ENCODE measurements around the gene PIGQ. TPM values are rescaled to one million over a fixed set of nuclear protein-coding genes. Genes with fewer than 3 reads are reported as not detected.

Gene PIGQ
- polyA plus RNA-seq, 1 of the 3 experiments (the other 2 are of a cell fraction): 38.7 TPM

DNA sequence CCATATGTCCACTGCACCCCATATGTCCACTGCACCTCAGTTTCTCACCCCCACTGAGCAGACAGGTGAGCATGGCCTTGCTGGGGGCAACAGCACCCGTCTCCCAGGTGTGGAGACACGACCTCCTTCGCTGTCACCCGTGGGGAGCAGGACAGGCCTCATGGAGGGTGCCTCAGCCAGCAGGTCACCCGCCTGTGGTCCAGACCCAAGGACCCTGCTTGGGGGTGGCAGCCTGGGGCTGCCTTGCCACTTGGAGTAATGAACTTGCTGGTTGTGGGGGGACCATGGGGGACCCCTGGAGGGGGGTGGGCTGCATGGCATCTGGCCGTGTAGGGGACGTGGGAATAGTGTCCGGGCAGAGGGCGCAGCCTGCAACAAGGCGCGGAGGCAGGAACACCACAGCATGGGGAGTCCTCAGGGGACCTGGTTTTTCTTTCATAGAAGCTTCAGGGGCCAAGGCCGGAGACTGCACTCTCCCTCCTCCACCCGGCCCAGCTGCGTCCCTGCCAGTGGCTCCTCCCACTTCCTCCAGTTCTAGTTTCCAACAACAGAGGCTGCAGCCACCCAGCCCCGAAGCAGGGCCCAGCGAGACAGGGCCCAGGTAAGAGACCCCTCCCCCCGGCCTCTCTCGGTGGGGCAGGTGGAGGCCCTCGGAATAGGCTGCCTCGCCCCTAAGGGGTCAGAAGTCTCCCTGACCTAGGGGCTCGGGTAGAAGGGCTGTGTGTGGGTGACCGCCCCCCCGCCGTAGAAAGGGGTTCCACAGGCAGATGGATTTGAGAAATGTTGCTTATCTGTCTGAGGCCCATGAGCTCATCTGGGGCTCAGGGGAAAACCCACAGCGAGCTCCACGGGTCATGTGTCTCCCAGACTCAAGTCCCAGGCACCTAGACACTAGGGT lies 3.0 kb upstream of the PIGQ start, which contains the start of gene NHLRC4:
NHLRC4 (plus strand) TSS at position 531 of the 898 bp plus-strand sequence. CDS start 1,043 bp downstream, outside the sequence.
- peaks cover 12% of the 10 kb centered on the region for H3K79me2 ChIP-seq (ENCODE audit: insufficient read depth)
- peak within 1 kb of the TSS; percentile 57; the same call in 1 of the 2 replicates for H3K4me2 ChIP-seq
- H3K9me3 ChIP-seq: no peaks in the 10 kb centered on the region
- H3K9ac ChIP-seq: no peak within 1 kb of the TSS
- POLR2A ChIA-PET: interaction anchor here (0.6 to 2.0 kb wide), 7 partner anchors 10 to 186 kb away, joined by 3 to 12 read pairs (median 5); partner anchors contain the start of gene CAPN15
- H3K9me2 ChIP-seq: no peaks in the 10 kb centered on the region
- no peaks in the 10 kb centered on the region for H4K20me1 ChIP-seq (ENCODE audit: insufficient read depth)
- peaks cover 2% of the 10 kb centered on the region; the same call in 1 of the 2 replicates for H3K27me3 ChIP-seq (ENCODE audit: insufficient read depth)
- no peaks in the 10 kb centered on the region for H3K36me3 ChIP-seq (replicated peaks in 1 of 2; ENCODE audit: control insufficient read depth in 1 of 2, insufficient read depth in 2 of 2, low read length in 1 of 2)
- H3K4me3 ChIP-seq (ENCODE audit: low read depth in 2 of 2, low read length in 1 of 2): no peak within 1 kb of the TSS; a peak in 1 of 4 replicates
- H3K27ac ChIP-seq (ENCODE audit: low read depth in 2 of 2, low read length in 1 of 2): peak within 1 kb of the TSS in 1 of 2 experiments; percentile 95; a peak in 2 of 4 replicates
- DNase-seq: peak; percentile 80
- peaks cover 11 to 58% of the 10 kb centered on the region in 2 experiments; a peak in 2 of 4 replicates for H3K4me1 ChIP-seq (ENCODE audit: control insufficient read depth in 1 of 2, insufficient read depth in 2 of 2, low read depth in 1 of 2, low read length in 1 of 2)
- TF ChIP-seq TEAD4 (IDR thresholded peaks at IDR 0.05; ENCODE audit: borderline replicate concordance, insufficient read depth): no peak
- TF ChIP-seq, protein P1, sequence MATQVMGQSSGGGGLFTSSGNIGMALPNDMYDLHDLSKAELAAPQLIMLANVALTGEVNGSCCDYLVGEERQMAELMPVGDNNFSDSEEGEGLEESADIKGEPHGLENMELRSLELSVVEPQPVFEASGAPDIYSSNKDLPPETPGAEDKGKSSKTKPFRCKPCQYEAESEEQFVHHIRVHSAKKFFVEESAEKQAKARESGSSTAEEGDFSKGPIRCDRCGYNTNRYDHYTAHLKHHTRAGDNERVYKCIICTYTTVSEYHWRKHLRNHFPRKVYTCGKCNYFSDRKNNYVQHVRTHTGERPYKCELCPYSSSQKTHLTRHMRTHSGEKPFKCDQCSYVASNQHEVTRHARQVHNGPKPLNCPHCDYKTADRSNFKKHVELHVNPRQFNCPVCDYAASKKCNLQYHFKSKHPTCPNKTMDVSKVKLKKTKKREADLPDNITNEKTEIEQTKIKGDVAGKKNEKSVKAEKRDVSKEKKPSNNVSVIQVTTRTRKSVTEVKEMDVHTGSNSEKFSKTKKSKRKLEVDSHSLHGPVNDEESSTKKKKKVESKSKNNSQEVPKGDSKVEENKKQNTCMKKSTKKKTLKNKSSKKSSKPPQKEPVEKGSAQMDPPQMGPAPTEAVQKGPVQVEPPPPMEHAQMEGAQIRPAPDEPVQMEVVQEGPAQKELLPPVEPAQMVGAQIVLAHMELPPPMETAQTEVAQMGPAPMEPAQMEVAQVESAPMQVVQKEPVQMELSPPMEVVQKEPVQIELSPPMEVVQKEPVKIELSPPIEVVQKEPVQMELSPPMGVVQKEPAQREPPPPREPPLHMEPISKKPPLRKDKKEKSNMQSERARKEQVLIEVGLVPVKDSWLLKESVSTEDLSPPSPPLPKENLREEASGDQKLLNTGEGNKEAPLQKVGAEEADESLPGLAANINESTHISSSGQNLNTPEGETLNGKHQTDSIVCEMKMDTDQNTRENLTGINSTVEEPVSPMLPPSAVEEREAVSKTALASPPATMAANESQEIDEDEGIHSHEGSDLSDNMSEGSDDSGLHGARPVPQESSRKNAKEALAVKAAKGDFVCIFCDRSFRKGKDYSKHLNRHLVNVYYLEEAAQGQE (IDR thresholded peaks at IDR 0.05; ENCODE audit: low read depth, low read length): no peak
- TF ChIP-seq CHD2 (IDR thresholded peaks at IDR 0.05; ENCODE audit: low read length, partially characterized antibody): peak; percentile 58
- H3F3A ChIP-seq (replicated peaks; ENCODE audit: insufficient read depth): no peaks in the 10 kb centered on the region
- WGBS (ENCODE audit: low lambda C conversion rate): 61% methylated on average over 12 of the region's 26 CpGs
- CTCF ChIA-PET: interaction anchor here (1.0 to 1.3 kb wide), 3 partner anchors 19 to 140 kb away, joined by 3 read pairs; no protein-coding TSS in a partner anchor
- H2AFZ ChIP-seq (ENCODE audit: low read depth): peak within 1 kb of the TSS; percentile 68; the same call in 1 of the 2 replicates

DNA sequence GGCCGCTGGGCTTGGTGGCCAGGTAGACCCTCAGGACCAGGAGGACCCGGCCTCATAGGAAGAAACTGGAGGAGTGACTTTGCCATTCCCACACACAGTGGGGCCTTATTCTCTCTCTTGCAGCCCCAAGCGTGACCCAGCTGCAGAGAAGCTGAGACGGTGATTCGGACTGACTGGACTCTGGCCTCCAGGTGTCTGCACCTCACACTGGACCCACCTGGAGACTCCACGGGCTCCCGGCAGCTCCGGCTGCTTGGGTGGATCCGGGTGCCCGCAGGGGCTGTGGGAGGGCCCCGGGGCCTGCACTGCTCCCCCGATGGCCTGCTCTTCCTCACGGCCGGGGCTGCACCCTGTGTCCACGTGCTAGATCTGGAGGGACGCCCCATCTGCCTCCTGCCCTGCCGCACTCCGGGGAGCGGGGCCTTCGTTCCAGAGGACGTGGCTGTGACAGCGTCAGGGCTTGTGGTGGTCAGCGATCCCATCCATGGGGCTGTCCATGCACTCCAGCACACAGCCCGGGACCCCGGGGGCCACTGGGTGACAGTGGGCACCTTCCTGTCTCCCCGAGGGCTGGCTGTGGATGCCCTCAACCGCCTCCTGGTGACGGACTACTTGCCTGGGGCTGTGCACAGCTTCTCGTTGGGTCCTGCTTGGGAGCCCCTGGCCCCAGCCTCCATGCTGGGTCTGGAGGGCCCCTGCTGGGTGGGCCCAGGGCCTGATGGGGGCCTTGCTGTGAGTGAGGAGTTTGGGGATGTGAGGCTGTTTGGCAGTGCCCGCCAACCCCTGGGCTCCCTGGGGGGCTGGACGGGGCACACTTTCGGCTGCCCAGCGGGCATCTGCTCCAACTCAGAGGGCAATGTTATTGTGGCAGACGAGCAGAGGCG lies 2.2 kb upstream of the PIGQ start:
- TF ChIP-seq JUND (IDR thresholded peaks at IDR 0.05) (no peak), RXRA (IDR thresholded peaks at IDR 0.05; ENCODE audit: borderline replicate concordance, low read depth) (no peak), CHD2 (IDR thresholded peaks at IDR 0.05; ENCODE audit: low read length, partially characterized antibody) (no peak), EP300 (IDR thresholded peaks at IDR 0.05; ENCODE audit: borderline replicate concordance in 1 of 2, low read depth in 1 of 2, low read length in 1 of 2) (no peak), RFX5 (IDR thresholded peaks at IDR 0.05; ENCODE audit: low read length) (no peak), RAD21 (IDR thresholded peaks at IDR 0.05; ENCODE audit: low read length) (no peak), MXI1 (IDR thresholded peaks at IDR 0.05; ENCODE audit: low read depth, low read length) (no peak), EZH2phosphoT487 (IDR thresholded peaks at IDR 0.05; ENCODE audit: borderline replicate concordance, low read depth) (no peak), NFIC (IDR thresholded peaks at IDR 0.05; ENCODE audit: borderline replicate concordance) (no peak)
- TF ChIP-seq, protein P2, sequence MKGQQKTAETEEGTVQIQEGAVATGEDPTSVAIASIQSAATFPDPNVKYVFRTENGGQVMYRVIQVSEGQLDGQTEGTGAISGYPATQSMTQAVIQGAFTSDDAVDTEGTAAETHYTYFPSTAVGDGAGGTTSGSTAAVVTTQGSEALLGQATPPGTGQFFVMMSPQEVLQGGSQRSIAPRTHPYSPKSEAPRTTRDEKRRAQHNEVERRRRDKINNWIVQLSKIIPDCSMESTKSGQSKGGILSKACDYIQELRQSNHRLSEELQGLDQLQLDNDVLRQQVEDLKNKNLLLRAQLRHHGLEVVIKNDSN (IDR thresholded peaks at IDR 0.05; ENCODE audit: borderline replicate concordance, low read depth): no peak
- Histone ChIP-seq H3K79me2 (ENCODE audit: insufficient read depth) (peaks cover 17% of the 10 kb centered on the region), H4K20me1 (ENCODE audit: insufficient read depth) (no peaks in the 10 kb centered on the region), H3F3A (replicated peaks; ENCODE audit: insufficient read depth) (no peaks in the 10 kb centered on the region), H3K9me2 (no peaks in the 10 kb centered on the region), H3K27me3 (ENCODE audit: insufficient read depth) (no peaks in the 10 kb centered on the region), H3K4me1 (ENCODE audit: control insufficient read depth in 1 of 2, insufficient read depth in 2 of 2, low read depth in 1 of 2, low read length in 1 of 2) (peaks cover 11 to 62% of the 10 kb centered on the region in 2 experiments; a peak in 2 of 4 replicates), H3K9me3 (no peaks in the 10 kb centered on the region), H3K9ac (no peak overlapping the region), H3K36me3 (replicated peaks in 1 of 2; ENCODE audit: control insufficient read depth in 1 of 2, insufficient read depth in 2 of 2, low read length in 1 of 2) (peaks cover 0 to 2% of the 10 kb centered on the region in 2 experiments), H3K4me2 (no peak overlapping the region), H2AFZ (ENCODE audit: low read depth) (no peak overlapping the region), H3K4me3 (ENCODE audit: low read depth in 2 of 2, low read length in 1 of 2) (no peak overlapping the region), H3K27ac (ENCODE audit: low read depth in 2 of 2, low read length in 1 of 2) (peak overlapping the region in 1 of 2 experiments; percentile 95; a peak in 2 of 4 replicates)
- WGBS (ENCODE audit: low lambda C conversion rate): 94% methylated on average over 6 of the region's 35 CpGs
- ChIA-PET POLR2A (interaction anchor here (0.6 to 1.1 kb wide), 2 partner anchors 9 to 143 kb away, joined by 3 read pairs; no protein-coding TSS in a partner anchor), CTCF (interaction anchor here (1.1 to 2.0 kb wide), 2 partner anchors 41 to 141 kb away, joined by 3 to 5 read pairs; no protein-coding TSS in a partner anchor)
- no peak for DNase-seq
